ENCODE measurements around the gene LRP1B. TPM values are rescaled to one million over a fixed set of nuclear protein-coding genes. Genes with fewer than 3 reads are reported as not detected.

LRP1B gene
- total RNA-seq, 2 donors from 2014 or later, result 0.52 to 3.0 TPM

DNA sequence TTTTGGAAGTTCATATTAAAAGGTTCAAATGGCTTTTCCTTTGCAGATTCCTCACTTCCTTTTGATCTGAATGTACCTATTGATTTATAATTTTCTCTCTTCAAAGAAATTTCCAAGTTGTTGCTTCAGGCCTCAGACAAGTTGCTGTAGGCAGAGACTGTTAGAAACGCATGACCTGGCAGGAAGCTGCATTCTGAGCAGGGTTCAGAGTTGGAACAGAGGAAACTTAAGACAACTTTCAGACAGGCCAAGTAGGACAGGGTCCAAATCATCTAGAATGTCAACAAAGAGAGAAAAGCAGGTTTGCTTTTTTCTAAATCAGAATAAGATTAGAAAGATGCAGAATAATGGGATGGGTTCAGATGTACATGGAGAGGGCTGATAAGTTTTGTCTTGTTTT, 416.3 kb downstream of the LRP1B start:
- ATAC-seq (no peak), DNase-seq (no peak)
- Histone ChIP-seq H3K4me1 (no peaks in the 10 kb centered on the region), H3K9me3 (no peaks in the 10 kb centered on the region), H3K27me3 (no peaks in the 10 kb centered on the region), H3K36me3 (replicated peaks in 1 of 2; ENCODE audit: insufficient read depth in 1 of 2, low read depth in 2 of 2) (no peaks in the 10 kb centered on the region), H3K4me3 (no peak overlapping the region), H3K27ac (no peak overlapping the region)
- intact Hi-C loops (cut with DNase I), result no loop called here
- TF ChIP-seq, protein P1, sequence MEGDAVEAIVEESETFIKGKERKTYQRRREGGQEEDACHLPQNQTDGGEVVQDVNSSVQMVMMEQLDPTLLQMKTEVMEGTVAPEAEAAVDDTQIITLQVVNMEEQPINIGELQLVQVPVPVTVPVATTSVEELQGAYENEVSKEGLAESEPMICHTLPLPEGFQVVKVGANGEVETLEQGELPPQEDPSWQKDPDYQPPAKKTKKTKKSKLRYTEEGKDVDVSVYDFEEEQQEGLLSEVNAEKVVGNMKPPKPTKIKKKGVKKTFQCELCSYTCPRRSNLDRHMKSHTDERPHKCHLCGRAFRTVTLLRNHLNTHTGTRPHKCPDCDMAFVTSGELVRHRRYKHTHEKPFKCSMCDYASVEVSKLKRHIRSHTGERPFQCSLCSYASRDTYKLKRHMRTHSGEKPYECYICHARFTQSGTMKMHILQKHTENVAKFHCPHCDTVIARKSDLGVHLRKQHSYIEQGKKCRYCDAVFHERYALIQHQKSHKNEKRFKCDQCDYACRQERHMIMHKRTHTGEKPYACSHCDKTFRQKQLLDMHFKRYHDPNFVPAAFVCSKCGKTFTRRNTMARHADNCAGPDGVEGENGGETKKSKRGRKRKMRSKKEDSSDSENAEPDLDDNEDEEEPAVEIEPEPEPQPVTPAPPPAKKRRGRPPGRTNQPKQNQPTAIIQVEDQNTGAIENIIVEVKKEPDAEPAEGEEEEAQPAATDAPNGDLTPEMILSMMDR (IDR thresholded peaks at IDR 0.05), result no peak
- 46 to 59% methylated on average over 1 of the region's 1 CpG for WGBS, 2 donors

DNA sequence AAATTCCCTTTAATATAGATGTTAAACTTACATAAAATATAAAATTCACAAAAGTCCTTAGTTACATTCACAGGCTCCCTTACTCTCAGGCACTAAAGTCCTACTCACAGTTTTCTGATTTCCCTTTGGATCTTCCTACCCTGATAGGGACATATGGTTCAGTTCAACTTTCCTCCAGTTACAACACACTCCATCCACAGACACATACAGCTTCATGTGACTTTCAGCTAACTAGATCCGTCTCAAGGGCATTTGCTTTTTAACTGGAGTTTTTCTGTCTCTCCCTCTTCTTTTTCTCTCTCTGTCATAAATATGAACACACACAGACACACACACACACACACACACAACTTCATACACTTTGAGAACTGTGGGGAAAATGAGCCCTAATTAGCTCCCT, 419.2 kb downstream of the LRP1B start:
- DNase-seq, result no peak
- no peaks in the 10 kb centered on the region for H3K27me3 ChIP-seq
- H3K27ac ChIP-seq, result no peak overlapping the region
- ATAC-seq, result no peak
- intact Hi-C loops (cut with DNase I), result no loop called here
- H3K36me3 ChIP-seq (replicated peaks in 1 of 2; ENCODE audit: insufficient read depth in 1 of 2, low read depth in 2 of 2), result no peaks in the 10 kb centered on the region
- 58 to 68% methylated on average over 1 of the region's 1 CpG for WGBS, 2 donors
- TF ChIP-seq, protein P1 (IDR thresholded peaks at IDR 0.05), result no peak
- TF ChIP-seq POLR2A (IDR thresholded peaks at IDR 0.05), result no peak
- H3K4me3 ChIP-seq, result no peak overlapping the region
- no peaks in the 10 kb centered on the region for H3K9me3 ChIP-seq
- no peaks in the 10 kb centered on the region for H3K4me1 ChIP-seq

DNA sequence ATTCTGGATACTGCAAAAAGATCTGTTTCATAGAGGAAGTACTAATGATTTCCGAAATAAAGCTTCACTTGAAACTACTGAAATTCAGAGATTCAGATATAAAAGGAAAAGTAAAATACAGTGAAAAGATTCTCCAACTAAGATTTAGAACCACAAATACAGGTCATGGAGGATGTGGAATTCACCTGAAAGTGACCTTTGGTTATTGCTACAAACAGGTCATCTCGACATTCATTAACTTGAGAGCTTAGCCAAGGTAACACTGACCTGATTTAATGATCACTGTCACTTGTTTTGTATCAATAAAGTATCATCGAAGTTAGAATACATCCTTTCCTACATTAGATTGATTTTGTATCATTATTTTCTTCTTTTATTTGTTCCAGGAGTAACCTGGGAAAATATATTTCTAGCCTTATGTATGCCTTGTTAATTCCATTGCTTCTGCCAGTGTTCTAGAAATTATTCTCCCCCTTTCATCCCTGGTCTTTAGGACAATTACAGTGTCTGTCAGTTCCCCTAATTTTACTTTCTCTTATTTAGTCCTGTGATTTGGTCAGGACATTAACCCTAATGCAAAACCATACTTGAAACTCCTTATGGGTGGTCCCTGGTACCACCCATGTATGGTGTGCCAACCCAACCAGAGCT, 420.1 kb downstream of the LRP1B start:
- H3K9me3 ChIP-seq, result no peaks in the 10 kb centered on the region
- no peak overlapping the region for H3K4me3 ChIP-seq
- ATAC-seq (no peak), DNase-seq (no peak)
- no peaks in the 10 kb centered on the region for H3K27me3 ChIP-seq
- H3K36me3 ChIP-seq (replicated peaks in 1 of 2; ENCODE audit: insufficient read depth in 1 of 2, low read depth in 2 of 2), result no peaks in the 10 kb centered on the region
- no peaks in the 10 kb centered on the region for H3K4me1 ChIP-seq
- intact Hi-C loops (cut with DNase I), result no loop called here
- TF ChIP-seq, protein P1 (IDR thresholded peaks at IDR 0.05), result no peak
- no peak for TF ChIP-seq POLR2A (IDR thresholded peaks at IDR 0.05)
- no peak overlapping the region for H3K27ac ChIP-seq
- 56 to 63% methylated on average over 3 of the region's 3 CpGs for WGBS, 2 donors

DNA sequence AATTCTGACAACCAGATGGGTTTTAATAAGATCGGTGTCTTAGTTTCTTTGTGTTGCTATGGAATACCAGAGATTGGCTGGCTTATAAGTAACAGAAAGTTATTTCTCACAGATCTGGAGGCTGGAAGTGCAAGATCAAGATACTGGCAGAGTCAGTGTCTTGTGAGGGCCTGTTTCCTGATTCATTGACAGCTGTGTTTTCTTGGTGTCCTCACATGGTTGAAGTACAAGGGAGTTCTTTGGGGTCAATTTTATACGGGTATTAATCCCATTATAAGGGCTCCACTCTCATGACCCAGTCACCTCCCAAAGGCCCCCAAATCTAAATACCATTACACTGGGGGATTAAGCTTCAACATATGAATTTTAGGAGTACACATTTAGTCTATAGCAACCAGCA, 421.1 kb downstream of the LRP1B start:
- Histone ChIP-seq H3K9me3 (no peaks in the 10 kb centered on the region), H3K4me3 (no peak overlapping the region), H3K27ac (no peak overlapping the region), H3K27me3 (no peaks in the 10 kb centered on the region), H3K36me3 (replicated peaks in 1 of 2; ENCODE audit: insufficient read depth in 1 of 2, low read depth in 2 of 2) (no peaks in the 10 kb centered on the region), H3K4me1 (no peaks in the 10 kb centered on the region)
- 80 to 86% methylated on average over 2 of the region's 2 CpGs for WGBS, 2 donors
- DNase-seq, result no peak
- no peak for ATAC-seq
- intact Hi-C loops (cut with DNase I), result no loop called here
- no peak for TF ChIP-seq POLR2A (IDR thresholded peaks at IDR 0.05)
- TF ChIP-seq, protein P1 (IDR thresholded peaks at IDR 0.05), result no peak

DNA sequence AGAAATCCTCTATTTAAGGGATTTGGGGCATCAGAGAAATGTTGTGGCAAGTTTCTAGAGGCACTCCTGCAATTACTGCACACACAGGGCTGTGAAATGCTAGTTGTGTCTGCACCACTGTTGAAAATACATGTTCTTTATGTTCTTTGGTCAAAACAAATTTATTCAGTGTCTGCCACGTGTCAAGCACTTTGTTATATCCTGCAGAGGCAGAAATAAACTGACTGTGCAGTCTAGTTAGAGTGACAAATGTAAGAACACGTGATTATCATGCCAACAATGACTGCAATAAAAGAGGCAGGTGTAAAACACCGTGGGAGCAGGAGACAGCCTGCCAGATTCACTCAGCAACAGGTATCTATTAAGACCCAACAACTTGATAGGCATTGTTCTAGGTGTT, 423.3 kb downstream of the LRP1B start:
- H3K4me3 ChIP-seq, result no peak overlapping the region
- no peak for TF ChIP-seq POLR2A (IDR thresholded peaks at IDR 0.05)
- TF ChIP-seq, protein P1 (IDR thresholded peaks at IDR 0.05), result no peak
- no peaks in the 10 kb centered on the region for H3K4me1 ChIP-seq
- H3K27me3 ChIP-seq, result no peaks in the 10 kb centered on the region
- WGBS, 2 donors, result 26 to 30% methylated on average over 3 of the region's 3 CpGs
- H3K9me3 ChIP-seq, result no peaks in the 10 kb centered on the region
- DNase-seq (no peak), ATAC-seq (no peak)
- intact Hi-C loops (cut with DNase I), result no loop called here
- no peaks in the 10 kb centered on the region for H3K36me3 ChIP-seq (replicated peaks in 1 of 2; ENCODE audit: insufficient read depth in 1 of 2, low read depth in 2 of 2)
- H3K27ac ChIP-seq, result no peak overlapping the region
